DMS153 treated with DMSO at 0.1 percent for 48 hours (cell line): ENCODE measurements around the gene NRF1.
"Not testable (repeated sequence)": the region's sequence is repeated elsewhere in the genome, so short reads cannot be mapped to it uniquely, and the experiment has no call there.

Source experiments
- DNase-seq: peaks from one replicate; lab custom pipeline; 2025; ENCODE audit not compliant: unreplicated experiment; lab: John Stamatoyannopoulos, UW

NRF1 gene

DNA sequence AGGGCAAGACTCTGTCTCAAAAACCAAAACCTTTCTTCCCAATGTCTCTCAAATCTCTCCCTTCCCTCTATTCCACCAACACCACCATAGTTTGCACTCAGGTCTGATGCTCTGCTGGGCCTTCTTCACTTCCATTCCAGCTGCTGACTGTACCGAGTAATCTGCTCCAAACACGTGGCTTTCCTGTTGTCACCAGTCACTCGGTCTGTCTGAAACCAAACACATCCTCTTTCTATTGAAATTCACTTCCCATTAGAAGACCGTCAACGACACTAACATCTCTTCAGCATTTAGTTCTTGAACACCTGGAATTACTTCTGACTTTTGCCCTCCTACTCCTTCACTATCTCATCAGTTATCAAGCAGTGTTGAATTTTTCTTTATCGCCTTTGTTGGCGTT is 4.7 kb upstream of the NRF1 start:
- DNase-seq: no peak

- DNase-seq: no peak
Observed at GRCh38 chr7:129607471-129608120, 3.9 kb upstream of the NRF1 start.

DNA sequence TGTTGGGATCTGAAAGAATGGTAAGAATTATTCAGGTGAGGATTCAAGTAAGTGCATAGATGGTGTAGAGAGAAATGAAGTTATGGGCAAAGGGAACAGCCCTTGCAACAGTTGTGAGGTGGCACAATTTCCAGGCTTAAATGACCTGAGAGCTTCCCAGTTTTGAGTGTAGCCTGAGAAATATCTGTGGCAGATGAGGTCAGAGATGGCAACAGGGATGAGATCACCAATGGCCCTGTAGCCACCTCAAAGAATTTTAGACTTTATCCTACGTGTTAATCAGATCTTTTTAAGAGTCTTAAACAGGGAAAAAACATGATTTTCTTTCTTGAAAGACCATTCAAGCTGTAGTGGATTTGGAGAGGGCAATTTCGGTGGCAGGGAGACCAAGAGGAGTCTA is 1.9 kb upstream of the NRF1 start:
- no peak for DNase-seq

DNA sequence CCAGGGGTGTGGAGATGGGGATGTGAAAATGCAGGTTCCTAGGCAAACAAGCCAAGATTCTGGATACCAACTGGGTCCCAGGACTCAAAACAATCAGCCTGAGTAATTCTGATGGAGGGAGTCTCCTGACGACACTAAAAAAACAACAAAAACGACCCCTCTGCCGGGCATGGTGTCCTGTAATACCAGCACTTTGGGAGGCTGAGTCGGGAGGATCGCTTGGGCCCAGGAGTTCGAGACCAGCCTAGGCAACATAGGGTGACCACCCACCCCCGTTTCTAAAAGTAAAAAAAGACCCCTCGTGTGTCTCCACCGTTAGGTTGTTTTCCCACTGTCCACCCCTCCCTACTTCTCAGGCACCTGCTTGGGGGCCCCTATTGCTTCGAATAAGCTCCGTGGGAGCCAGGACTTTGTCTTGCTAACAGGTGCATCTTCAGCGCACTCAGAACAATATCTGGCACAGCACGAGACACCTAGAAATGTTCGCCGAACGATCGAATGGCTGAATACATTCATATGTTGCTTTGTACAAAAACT is 743 bp upstream of the NRF1 start:
- no peak for DNase-seq

DNA sequence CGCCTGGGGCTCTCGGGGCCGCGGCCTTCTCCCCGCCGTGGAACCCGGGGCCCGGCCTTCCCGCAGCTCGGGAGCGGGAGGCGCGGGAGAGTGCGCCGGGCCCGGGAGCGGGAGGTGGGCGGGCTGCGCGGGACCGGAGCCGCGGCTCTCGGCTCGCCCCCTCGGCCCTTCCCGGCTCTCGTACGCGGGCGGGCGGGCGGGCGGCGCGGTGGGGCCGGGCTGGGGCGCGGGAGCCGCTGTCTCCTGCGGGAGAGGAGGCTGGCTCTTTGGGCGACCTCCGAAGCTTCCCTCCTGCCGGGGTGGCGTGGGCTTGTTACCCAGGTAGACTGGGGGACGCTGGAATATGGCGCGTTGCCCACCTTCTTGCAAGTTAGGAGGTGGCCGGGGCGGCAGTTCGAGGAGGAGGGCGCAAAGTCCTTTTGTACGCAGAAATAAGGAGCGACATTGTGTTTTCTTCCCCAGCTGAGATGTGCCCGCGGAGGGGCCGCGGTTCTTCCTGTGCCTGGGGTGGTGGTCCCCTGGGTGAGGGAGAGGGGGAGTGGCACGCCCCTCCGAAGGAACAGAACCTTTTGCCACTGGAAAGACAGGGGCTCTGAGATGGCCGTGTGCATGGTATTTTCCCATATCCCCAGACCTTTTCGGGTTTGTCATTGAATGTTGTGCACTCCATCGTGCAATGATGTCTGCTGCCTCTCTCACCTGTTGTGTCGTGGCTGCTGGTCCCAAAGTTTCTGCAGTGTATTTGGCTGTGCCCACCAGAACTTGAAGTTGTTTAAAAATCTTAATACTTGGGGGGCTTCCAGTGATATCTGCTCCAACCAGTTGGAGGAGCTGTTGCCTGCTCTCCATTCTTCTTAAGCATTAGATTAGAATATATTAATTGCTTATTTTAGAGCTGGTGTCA is 844 bp downstream of the NRF1 start:
- DNase-seq: peak; percentile 18

DNA sequence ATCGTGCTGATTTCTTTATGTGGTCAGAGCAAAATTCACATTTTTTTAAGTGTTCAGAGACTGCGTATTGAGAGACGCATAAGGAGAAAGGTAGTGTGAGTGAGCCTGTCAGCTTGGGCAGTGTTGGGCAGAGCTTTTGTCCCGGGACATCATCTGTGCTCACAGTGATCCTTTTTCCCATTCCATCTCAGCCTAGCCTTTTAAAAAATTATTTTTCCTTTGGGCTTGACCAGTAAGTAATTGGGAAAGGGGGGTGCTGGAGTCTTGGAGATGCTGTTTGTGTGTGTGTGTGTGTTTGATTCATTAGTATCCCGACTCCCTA is 1.5 kb downstream of the NRF1 start:
- no peak for DNase-seq

DNA sequence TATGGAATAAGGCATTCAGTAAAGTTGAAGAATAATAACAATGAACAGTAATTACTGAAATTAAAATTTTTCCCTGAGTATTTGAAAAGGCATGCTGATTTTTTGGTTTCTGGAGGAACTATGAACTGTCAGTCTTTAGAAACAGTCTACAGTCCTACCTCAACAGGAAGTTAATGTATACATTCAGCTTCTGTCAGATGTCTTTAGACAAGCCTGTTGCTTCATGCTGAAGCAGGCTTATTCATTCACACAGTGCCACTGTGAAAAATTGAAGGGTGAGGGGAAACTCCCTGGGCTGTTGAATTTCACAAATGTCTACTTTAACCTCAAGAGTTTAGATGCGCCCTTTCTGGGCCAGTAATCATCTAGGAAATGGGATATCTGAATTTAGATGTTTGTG is 3.5 kb downstream of the NRF1 start:
- DNase-seq: no peak

GRCh38 chr7:129616530-129616929 is 5.0 kb downstream of the NRF1 start:
- no peak for DNase-seq

- DNase-seq: no peak
Observed at GRCh38 chr7:129617178-129617577, 5.7 kb downstream of the NRF1 start.

DNA sequence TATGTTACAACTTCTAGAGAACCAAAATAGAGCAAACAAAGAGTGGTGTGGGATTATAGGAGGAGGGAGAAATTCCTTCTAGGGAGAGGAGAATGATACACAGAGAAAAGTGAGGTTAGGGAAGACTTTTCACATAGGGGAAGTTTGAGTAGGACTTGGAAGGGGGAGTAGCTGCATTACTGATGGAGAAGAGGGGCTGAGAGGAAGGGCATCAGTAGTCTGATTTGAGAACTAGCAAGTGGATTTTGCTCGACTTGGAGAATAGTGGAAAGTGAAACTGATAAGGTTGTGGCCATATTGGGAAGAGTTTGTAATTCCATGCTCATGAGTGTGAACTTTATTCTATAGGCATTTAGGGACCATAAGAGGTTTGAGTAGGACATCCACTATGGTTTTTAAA is 6.1 kb downstream of the NRF1 start:
- no peak for DNase-seq

DNA sequence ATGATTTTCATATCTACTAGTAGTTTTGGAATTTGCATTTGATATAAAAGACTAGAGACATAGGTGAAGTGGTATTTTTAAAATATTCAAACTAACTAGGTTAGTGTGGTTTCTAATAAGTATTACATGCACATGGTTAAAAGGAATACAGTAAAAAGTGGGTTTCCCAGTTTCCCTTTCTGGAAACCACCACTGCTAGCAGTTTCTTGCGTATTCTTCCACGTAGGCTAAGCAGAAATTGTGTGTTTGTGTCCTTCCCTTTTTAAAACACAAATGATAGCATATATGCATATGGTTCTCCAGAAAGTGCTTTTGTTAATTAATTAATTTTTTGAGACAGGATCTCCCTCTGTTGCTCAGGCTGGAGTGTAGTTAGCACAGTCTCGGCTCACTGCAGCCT is 15.4 kb downstream of the NRF1 start:
- no peak for DNase-seq

- DNase-seq: no peak
Observed at GRCh38 chr7:129630341-129630740, 18.8 kb downstream of the NRF1 start.

DNA sequence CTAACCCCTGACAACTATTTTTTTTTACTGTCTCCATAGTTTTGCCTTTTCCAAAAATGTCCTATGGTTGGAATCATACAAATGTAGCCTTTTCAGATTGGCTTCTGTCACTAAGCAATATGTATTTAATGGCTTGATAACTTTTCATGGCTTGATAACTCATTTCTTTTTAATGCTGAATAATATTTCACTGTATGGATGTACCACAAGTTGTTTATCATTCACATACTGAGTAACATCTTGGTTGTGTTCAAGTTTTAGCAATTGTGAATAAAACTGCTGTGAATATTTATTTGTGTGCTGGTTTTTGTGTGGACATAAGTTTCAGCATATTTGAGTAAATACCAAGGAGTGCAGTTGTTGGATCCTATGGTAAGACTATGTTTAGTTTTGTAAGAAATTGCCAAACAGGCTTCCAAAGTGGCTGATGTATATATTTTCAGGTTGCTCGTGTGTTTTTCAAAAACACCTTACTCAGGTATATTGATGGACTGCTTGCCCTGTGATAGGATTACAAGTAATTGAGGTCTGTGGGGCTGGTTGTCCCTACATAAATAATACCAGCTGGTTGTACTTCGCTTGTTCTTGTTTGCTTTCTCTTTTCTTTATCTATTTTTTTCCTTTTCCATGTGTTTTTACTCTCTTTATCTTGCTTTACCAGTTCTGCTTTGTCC is 23.0 kb downstream of the NRF1 start:
- no peak for DNase-seq

DNA sequence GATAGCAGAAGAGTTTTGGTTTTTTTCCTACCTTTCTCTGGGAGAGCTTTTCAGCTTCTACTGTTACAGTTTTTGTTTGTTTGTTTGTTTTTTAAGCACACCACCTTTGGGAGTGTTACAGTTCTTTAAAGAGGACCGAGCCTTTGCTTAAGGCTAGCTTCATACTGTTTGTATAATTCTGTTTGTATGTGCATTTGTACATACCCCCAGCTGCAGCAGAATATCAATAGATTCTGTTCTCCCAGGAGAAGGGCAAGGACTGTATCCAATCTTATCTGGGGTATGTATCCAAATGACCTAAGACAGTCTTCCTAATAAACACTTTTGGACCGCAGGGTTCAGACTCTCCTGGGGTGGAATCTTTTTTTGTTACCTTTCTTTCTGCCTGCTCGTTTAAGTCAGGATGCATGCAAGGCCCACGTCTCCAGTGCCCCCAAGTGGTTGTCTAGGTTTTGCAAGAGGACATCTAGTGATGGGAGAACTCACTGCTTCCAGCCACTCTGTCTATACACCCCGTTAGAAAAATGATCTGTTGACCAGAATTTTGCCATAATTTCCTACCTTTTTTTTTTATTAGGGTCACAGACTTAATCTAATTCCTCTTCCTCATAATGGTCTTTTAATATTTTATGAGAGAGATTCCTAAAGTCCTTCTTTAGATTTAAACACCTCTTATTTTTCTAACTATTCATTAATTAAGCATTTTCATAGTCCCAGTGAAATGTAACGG is 23.9 kb downstream of the NRF1 start:
- DNase-seq: peak; percentile 44

GRCh38 chr7:129636030-129636550 is 24.6 kb downstream of the NRF1 start:
- not testable (repeated sequence) for DNase-seq

DNA sequence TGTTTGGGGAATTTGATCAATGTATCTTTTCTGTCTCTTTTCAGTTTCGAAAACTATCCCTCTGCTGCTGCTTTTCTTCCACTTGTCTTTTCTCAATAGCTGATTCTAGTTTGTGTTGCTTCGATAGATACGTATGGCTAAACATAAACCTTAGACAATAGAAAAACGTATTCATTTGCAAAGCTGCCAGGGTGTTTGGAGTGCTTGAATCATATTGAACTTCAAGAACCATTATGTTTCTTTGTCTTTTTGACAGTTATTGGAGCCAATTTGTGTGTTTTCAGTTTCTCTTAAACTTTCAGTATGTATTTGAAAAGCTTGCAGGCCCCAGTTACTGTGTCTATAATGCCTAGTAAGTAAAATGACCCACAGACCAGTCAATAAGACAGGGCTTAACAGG is 25.1 kb downstream of the NRF1 start:
- no peak for DNase-seq

- no peak for DNase-seq
Observed at GRCh38 chr7:129640400-129640799, 28.9 kb downstream of the NRF1 start.

GRCh38 chr7:129642871-129643549 is 31.5 kb downstream of the NRF1 start:
- DNase-seq: no peak

- no peak for DNase-seq
Observed at GRCh38 chr7:129643550-129644170, 32.1 kb downstream of the NRF1 start.

- peak; percentile 21 for DNase-seq
Observed at GRCh38 chr7:129644634-129645230, 33.2 kb downstream of the NRF1 start.
